ENCODE results near the gene CLCN1.

Gene CLCN1

GRCh38 chr7:143345428-143345900, 29.6 kb downstream of the CLCN1 start:
- no peak overlapping the region for H3K4me3 ChIP-seq (ENCODE audit: low read length, poor library complexity, severe bottlenecking)

GRCh38 chr7:143346018-143346417, 30.1 kb downstream of the CLCN1 start:
- Histone ChIP-seq H2AFZ (ENCODE audit: low read length) (no peak overlapping the region), H3K4me2 (ENCODE audit: low read depth, low read length, poor library complexity, severe bottlenecking) (no peak overlapping the region), H3K9ac (ENCODE audit: low read depth, low read length, poor library complexity, severe bottlenecking) (no peak overlapping the region), H3K79me2 (ENCODE audit: insufficient read depth, low read length) (no peaks in the 10 kb centered on the region), H4K20me1 (ENCODE audit: insufficient read depth, low read length, poor library complexity, severe bottlenecking) (no peaks in the 10 kb centered on the region), H3K4me1 (ENCODE audit: insufficient read depth, low read length, poor library complexity, severe bottlenecking) (no peaks in the 10 kb centered on the region), H3K4me3 (ENCODE audit: low read length, poor library complexity, severe bottlenecking) (no peak overlapping the region), H3K27me3 (ENCODE audit: insufficient read depth, low read length, poor library complexity, severe bottlenecking) (no peaks in the 10 kb centered on the region), H3F3A (ENCODE audit: low read depth) (no peaks in the 10 kb centered on the region), H3K9me2 (replicated peaks; ENCODE audit: low read depth, low read length) (no peaks in the 10 kb centered on the region), H3K36me3 (ENCODE audit: insufficient read depth, low read length) (no peaks in the 10 kb centered on the region), H3K9me3 (ENCODE audit: insufficient read depth, low read depth, low read length) (no peaks in the 10 kb centered on the region)
- TF ChIP-seq CTCF (conservative IDR thresholded peaks at IDR 0.05; ENCODE audit: low read length): no peak; the same call in 1 of the 2 replicates
- no peak for TF ChIP-seq EZH2phosphoT487 (IDR thresholded peaks at IDR 0.05; ENCODE audit: borderline replicate concordance)

More at GRCh38 chr7:143345428-143345900, 29.6 kb downstream of the CLCN1 start:
- TF ChIP-seq EZH2phosphoT487 (IDR thresholded peaks at IDR 0.05; ENCODE audit: borderline replicate concordance) (no peak), CTCF (conservative IDR thresholded peaks at IDR 0.05; ENCODE audit: low read length) (no peak)
- no peaks in the 10 kb centered on the region for H3K4me1 ChIP-seq (ENCODE audit: insufficient read depth, low read length, poor library complexity, severe bottlenecking)
- no peak overlapping the region for H3K4me2 ChIP-seq (ENCODE audit: low read depth, low read length, poor library complexity, severe bottlenecking)
- H3K9ac ChIP-seq (ENCODE audit: low read depth, low read length, poor library complexity, severe bottlenecking): no peak overlapping the region
- no peaks in the 10 kb centered on the region for H3K9me3 ChIP-seq (ENCODE audit: insufficient read depth, low read depth, low read length)
- no peaks in the 10 kb centered on the region for H3F3A ChIP-seq (ENCODE audit: low read depth)
- no peaks in the 10 kb centered on the region for H3K27me3 ChIP-seq (ENCODE audit: insufficient read depth, low read length, poor library complexity, severe bottlenecking)
- no peaks in the 10 kb centered on the region for H3K79me2 ChIP-seq (ENCODE audit: insufficient read depth, low read length)
- H4K20me1 ChIP-seq (ENCODE audit: insufficient read depth, low read length, poor library complexity, severe bottlenecking): no peaks in the 10 kb centered on the region
- no peaks in the 10 kb centered on the region for H3K9me2 ChIP-seq (replicated peaks; ENCODE audit: low read depth, low read length)
- H2AFZ ChIP-seq (ENCODE audit: low read length): no peak overlapping the region; the same call in 1 of the 2 replicates
- no peaks in the 10 kb centered on the region for H3K36me3 ChIP-seq (ENCODE audit: insufficient read depth, low read length)

GRCh38 chr7:143347950-143348349, 32.0 kb downstream of the CLCN1 start:
- no peaks in the 10 kb centered on the region for H3K27me3 ChIP-seq (ENCODE audit: insufficient read depth, low read length, poor library complexity, severe bottlenecking)
- H3K9me2 ChIP-seq (replicated peaks; ENCODE audit: low read depth, low read length): no peaks in the 10 kb centered on the region
- no peak overlapping the region for H2AFZ ChIP-seq (ENCODE audit: low read length)
- H3K36me3 ChIP-seq (ENCODE audit: insufficient read depth, low read length): no peaks in the 10 kb centered on the region
- no peak overlapping the region for H3K4me2 ChIP-seq (ENCODE audit: low read depth, low read length, poor library complexity, severe bottlenecking)
- TF ChIP-seq CTCF (conservative IDR thresholded peaks at IDR 0.05; ENCODE audit: low read length) (no peak), EZH2phosphoT487 (IDR thresholded peaks at IDR 0.05; ENCODE audit: borderline replicate concordance) (no peak)
- no peaks in the 10 kb centered on the region for H3K4me1 ChIP-seq (ENCODE audit: insufficient read depth, low read length, poor library complexity, severe bottlenecking)
- no peaks in the 10 kb centered on the region for H3K79me2 ChIP-seq (ENCODE audit: insufficient read depth, low read length)
- H3K9me3 ChIP-seq (ENCODE audit: insufficient read depth, low read depth, low read length): no peaks in the 10 kb centered on the region
- no peak overlapping the region for H3K4me3 ChIP-seq (ENCODE audit: low read length, poor library complexity, severe bottlenecking)
- H4K20me1 ChIP-seq (ENCODE audit: insufficient read depth, low read length, poor library complexity, severe bottlenecking): no peaks in the 10 kb centered on the region
- no peaks in the 10 kb centered on the region for H3F3A ChIP-seq (ENCODE audit: low read depth)
- H3K9ac ChIP-seq (ENCODE audit: low read depth, low read length, poor library complexity, severe bottlenecking): no peak overlapping the region
